CD14-positive monocyte (primary cell): ENCODE results near the gene FAXC. TPM values are rescaled to one million over a fixed set of nuclear protein-coding genes. Genes with fewer than 3 reads are reported as not detected.

Experiments
- DNase-seq, 3 donors: peaks; one replicate each; pipeline ENCODE4 v3.0.0-alpha.2; 2011 to 2022
- H2AFZ ChIP-seq: 2 replicates; pipeline ENCODE4 v1.6.0; 2012; ENCODE audit warnings: mild to moderate bottlenecking, low read depth, low read length, inconsistent platforms; ENCODE audit not compliant: insufficient read depth, poor library complexity, severe bottlenecking
- H3K27ac ChIP-seq, 2 donors: 1 replicate in 1 of 2; 2 replicates in 1 of 2; pipeline ENCODE4 v1.5.1; 2012 to 2013; ENCODE audit warnings: low read length in 2 of 2, control low read depth in 1 of 2, inconsistent platforms in 1 of 2, low read depth in 1 of 2, mild to moderate bottlenecking in 1 of 2
- H3K27me3 ChIP-seq, 2 donors: one replicate each; pipeline versions ENCODE4 v1.6.0 to v1.6.1; 2011 to 2013; ENCODE audit warnings: low read length in 2 of 2; ENCODE audit not compliant: control insufficient read depth in 2 of 2, insufficient read depth in 2 of 2
- H3K36me3 ChIP-seq, 2 donors: replicated peaks in 1 of 2; 1 replicate in 1 of 2; 2 replicates in 1 of 2; pipeline versions ENCODE4 v1.5.1 to v1.6.1; 2012 to 2013; ENCODE audit warnings: low read length in 2 of 2, control low read depth in 1 of 2, inconsistent platforms in 1 of 2, mild to moderate bottlenecking in 1 of 2; ENCODE audit not compliant: insufficient read depth in 2 of 2, control insufficient read depth in 1 of 2
- H3K4me1 ChIP-seq, 2 donors: 1 replicate in 1 of 2; 2 replicates in 1 of 2; pipeline versions ENCODE4 v1.5.1 to v1.6.1; 2012 to 2013; ENCODE audit warnings: low read length in 2 of 2, control low read depth in 1 of 2, inconsistent platforms in 1 of 2, mild to moderate bottlenecking in 1 of 2, moderate library complexity in 1 of 2; ENCODE audit not compliant: insufficient read depth in 2 of 2, control insufficient read depth in 1 of 2
- H3K4me2 ChIP-seq: replicated peaks from 2 replicates; pipeline ENCODE3; 2012; ENCODE audit warnings: low read length, moderate library complexity, mild to moderate bottlenecking; ENCODE audit not compliant: poor library complexity, severe bottlenecking; ENCODE audit errors: extremely low read depth
- H3K4me3 ChIP-seq, 3 experiments: fragments of 200-600 bp in 1 of 3; sonication (generic) in 1 of 3; replicated peaks in 1 of 3; 1 replicate in 2 of 3; 2 replicates in 1 of 3; pipeline ENCODE4 v1.5.1; 2011 to 2013; ENCODE audit warnings: low read length in 3 of 3, mild to moderate bottlenecking in 3 of 3, control low read depth in 2 of 3, low read depth in 2 of 3, inconsistent platforms in 1 of 3, moderate library complexity in 1 of 3
- H3K79me2 ChIP-seq: 2 replicates; pipeline ENCODE4 v1.6.0; 2012; ENCODE audit warnings: mild to moderate bottlenecking, control low read depth, inconsistent platforms, low read length, moderate library complexity; ENCODE audit not compliant: insufficient read depth
- H3K9ac ChIP-seq: 2 replicates; pipeline ENCODE4 v1.6.0; 2017; ENCODE audit warnings: low read length, mild to moderate bottlenecking; ENCODE audit not compliant: insufficient read depth, poor library complexity, severe bottlenecking
- H3K9me3 ChIP-seq, 2 donors: replicated peaks in 1 of 2; 1 replicate in 1 of 2; 2 replicates in 1 of 2; pipeline versions ENCODE4 v1.5.1 to v1.6.1; 2012 to 2013; ENCODE audit warnings: low read length in 2 of 2, control low read depth in 1 of 2; ENCODE audit not compliant: control insufficient read depth in 1 of 2, insufficient read depth in 1 of 2
- H4K20me1 ChIP-seq: 2 replicates; pipeline ENCODE4 v1.6.0; 2012; ENCODE audit warnings: mild to moderate bottlenecking, low read length, control low read depth, moderate library complexity; ENCODE audit not compliant: insufficient read depth
- H3K27ac Mint-ChIP-seq, 7 donors: one replicate each; pipeline ENCODE4 v1.8.0; 2020; ENCODE audit warnings: mild to moderate bottlenecking in 7 of 7, mixed read lengths in 7 of 7, moderate library complexity in 6 of 7, inconsistent platforms in 2 of 7
- H3K27me3 Mint-ChIP-seq, 3 donors: one replicate each; pipeline ENCODE4 v1.8.0; 2021 to 2022; ENCODE audit warnings: low read depth in 3 of 3, mild to moderate bottlenecking in 3 of 3, mixed read lengths in 3 of 3, moderate library complexity in 3 of 3, inconsistent platforms in 1 of 3
- H3K36me3 Mint-ChIP-seq, 2 donors: one replicate each; pipeline ENCODE4 v1.8.0; 2020; ENCODE audit warnings: mixed read lengths in 2 of 2, inconsistent platforms in 1 of 2, mild to moderate bottlenecking in 1 of 2
- H3K4me1 Mint-ChIP-seq: one replicate; pipeline ENCODE4 v1.8.0; 2020; ENCODE audit warnings: mild to moderate bottlenecking, mixed read lengths
- H3K4me3 Mint-ChIP-seq, 2 donors: one replicate each; pipeline ENCODE4 v1.8.0; 2020; ENCODE audit warnings: mild to moderate bottlenecking in 2 of 2, mixed read lengths in 2 of 2, moderate library complexity in 1 of 2
- H3K9me3 Mint-ChIP-seq, 7 donors: one replicate each; pipeline ENCODE4 v1.8.0; 2020 to 2022; ENCODE audit warnings: mixed read lengths in 7 of 7, mild to moderate bottlenecking in 6 of 7, moderate library complexity in 6 of 7, inconsistent platforms in 2 of 7
- CTCF ChIP-seq: fragments of 200-600 bp; IDR thresholded peaks from one replicate; pipeline ENCODE4 v1.8.0; 2022; ENCODE audit warnings: antibody characterized with exemption, mild to moderate bottlenecking
- WGBS: methylation state at CpG from one replicate; pipeline ENCODE4 v1.1.5; 2013; ENCODE audit warnings: missing lambda C conversion rate; ENCODE audit not compliant: insufficient coverage; 5-methylcytosine and 5-hydroxymethylcytosine counted together
- intact Hi-C, 2 donors: fragments of 100-400 bp; cut with micrococcal nuclease; formaldehyde crosslinking; loops; one replicate each; pipeline versions ENCODE4 v1.15.0 to v1.15.1; 2023
- polyA plus RNA-seq, 3 donors: library from polyadenylated mRNA; depleted of rRNA in 1 of 3; unstranded in 2 of 3; stranded (reverse) in 1 of 3; fragments of 300-500 nt in 2 of 3; fragments of >200 nt in 1 of 3; fragmentation: Illumina TruSeq in 2 of 3; gene quantifications; 1 replicate in 2 of 3; 2 replicates in 1 of 3; pipeline ENCODE4 v1.2.3, GENCODE V29; 2012 to 2021

The FAXC gene
- polyA plus RNA-seq, 3 donors, result not detected

- intact Hi-C loops, result no loop called here
- Mint-ChIP-seq H3K36me3 (no peaks in the 10 kb centered on the region), H3K27ac (no peak overlapping the region), H3K27me3 (peaks cover 3 to 7% (median 7%) of the 10 kb centered on the region in 3 donors), H3K4me1 (no peaks in the 10 kb centered on the region), H3K4me3 (no peak overlapping the region), H3K9me3 (no peaks in the 10 kb centered on the region)
- Histone ChIP-seq H3K79me2 (no peaks in the 10 kb centered on the region), H3K4me2 (no peak overlapping the region), H3K36me3 (no peaks in the 10 kb centered on the region), H3K9me3 (no peaks in the 10 kb centered on the region), H3K27ac (no peak overlapping the region), H4K20me1 (no peaks in the 10 kb centered on the region), H2AFZ (no peak overlapping the region), H3K27me3 (no peaks in the 10 kb centered on the region), H3K9ac (no peak overlapping the region), H3K4me1 (no peaks in the 10 kb centered on the region), H3K4me3 (no peak overlapping the region)
- WGBS, result 100% methylated on average over 1 of the region's 4 CpGs
- DNase-seq, result no peak
- no peak for TF ChIP-seq CTCF
Observed at GRCh38 chr6:99309557-99309956, 39.9 kb downstream of the FAXC start.

GRCh38 chr6:99308788-99309187, 40.7 kb downstream of the FAXC start:
- Mint-ChIP-seq H3K9me3 (no peaks in the 10 kb centered on the region), H3K27ac (no peak overlapping the region), H3K27me3 (peaks cover 3 to 6% (median 4%) of the 10 kb centered on the region in 3 donors), H3K4me1 (no peaks in the 10 kb centered on the region), H3K36me3 (no peaks in the 10 kb centered on the region), H3K4me3 (no peak overlapping the region)
- no peak for TF ChIP-seq CTCF
- intact Hi-C loops, result no loop called here
- DNase-seq, result no peak
- H2AFZ ChIP-seq, result no peak overlapping the region
- H3K4me3 ChIP-seq, result no peak overlapping the region
- H3K9ac ChIP-seq, result no peak overlapping the region
- H3K27ac ChIP-seq, result no peak overlapping the region
- no peaks in the 10 kb centered on the region for H4K20me1 ChIP-seq
- H3K36me3 ChIP-seq, result no peaks in the 10 kb centered on the region
- no CpG with 5 or more reads among the region's 3 CpGs for WGBS
- H3K79me2 ChIP-seq, result no peaks in the 10 kb centered on the region
- H3K27me3 ChIP-seq, result no peaks in the 10 kb centered on the region
- no peaks in the 10 kb centered on the region for H3K4me1 ChIP-seq
- H3K4me2 ChIP-seq, result no peak overlapping the region
- no peaks in the 10 kb centered on the region for H3K9me3 ChIP-seq
